A673 (cell line): Measurements from ENCODE around the gene PREX1. TPM values are rescaled to one million over a fixed set of nuclear protein-coding genes. Genes with fewer than 3 reads are reported as not detected.
A peak's percentile ranks its signal among the peaks of the same experiment; 100 is the strongest.

Source experiments
- BruUV-seq: library from RNA; stranded (reverse); fragments of 400-500 nt; replicated peaks from 2 replicates; lab custom pipeline; 2021; lab: Mats Ljungman, UMichigan
- CTCF ChIA-PET: fragments of 300-600 bp; sonication (Branson Sonifier 250); formaldehyde crosslinking; loops from one replicate; lab custom pipeline; 2022; ENCODE audit warnings: antibody characterized with exemption; lab: Charles Lee
- POLR2A ChIA-PET: fragments of 300-600 bp; sonication (Branson Sonifier 250); formaldehyde crosslinking; loops from one replicate; lab custom pipeline; 2022; ENCODE audit warnings: antibody characterized with exemption; ENCODE audit not compliant: low non-redundant PET; lab: Charles Lee
- DNase-seq: peaks from one replicate; pipeline ENCODE4 v3.0.0-alpha.2; 2015; ENCODE audit warnings: low spot score
- H3K27ac ChIP-seq: fragments of 200-600 bp; sonication (generic); 2 replicates; pipeline ENCODE4 v1.5.1; 2016; ENCODE audit warnings: mixed run types, low read depth, mild to moderate bottlenecking, mixed read lengths, antibody characterized with exemption, low read length; ENCODE audit not compliant: poor library complexity, severe bottlenecking
- H3K27me3 ChIP-seq: fragments of 200-600 bp; sonication (generic); replicated peaks from 2 replicates; pipeline ENCODE4 v1.6.1; 2017; ENCODE audit warnings: mixed run types, low read depth, mild to moderate bottlenecking, mixed read lengths, antibody characterized with exemption, low read length; ENCODE audit not compliant: insufficient read depth, poor library complexity
- H3K36me3 ChIP-seq: fragments of 200-600 bp; sonication (generic); 2 replicates; pipeline ENCODE4 v1.6.1; 2016; ENCODE audit warnings: mixed run types, mild to moderate bottlenecking, mixed read lengths, antibody characterized with exemption, low read length; ENCODE audit not compliant: insufficient read depth, poor library complexity, severe bottlenecking
- H3K4me1 ChIP-seq: fragments of 200-600 bp; sonication (generic); 2 replicates; pipeline ENCODE4 v1.6.1; 2017; ENCODE audit warnings: mixed run types, mild to moderate bottlenecking, mixed read lengths, antibody characterized with exemption, low read length; ENCODE audit not compliant: insufficient read depth, poor library complexity, severe bottlenecking
- H3K4me3 ChIP-seq: fragments of 200-600 bp; sonication (generic); 2 replicates; pipeline ENCODE4 v1.5.1; 2016; ENCODE audit warnings: low read depth, mixed run types, mild to moderate bottlenecking, mixed read lengths, low read length; ENCODE audit not compliant: poor library complexity, severe bottlenecking
- H3K9me3 ChIP-seq: fragments of 200-600 bp; sonication (generic); 2 replicates; pipeline ENCODE4 v1.6.1; 2016; ENCODE audit warnings: mixed run types, low read depth, mild to moderate bottlenecking, mixed read lengths, antibody characterized with exemption, low read length; ENCODE audit not compliant: poor library complexity, severe bottlenecking
- CTCF ChIP-seq: fragments of 300-800, 200-600 bp; sonication (generic); conservative IDR thresholded peaks from 2 replicates; pipeline ENCODE4 v1.5.1; 2017; ENCODE audit warnings: low read depth, mild to moderate bottlenecking, antibody characterized with exemption, low read length, moderate library complexity, mixed read lengths
- EZH2 ChIP-seq: fragments of 200-600 bp; sonication (generic); IDR thresholded peaks from 2 replicates; pipeline ENCODE4 v1.6.1; 2017; ENCODE audit warnings: borderline replicate concordance, low read depth, mild to moderate bottlenecking, mixed read lengths, antibody characterized with exemption, low read length; ENCODE audit not compliant: poor library complexity, severe bottlenecking
- intact Hi-C: fragments of 100-400 bp; cut with micrococcal nuclease; formaldehyde crosslinking; loops from one replicate; pipeline ENCODE4 v1.10.0; 2022; ENCODE audit not compliant: unreplicated experiment
- total RNA-seq: library from RNA; stranded (reverse); gene quantifications from 2 replicates; pipeline ENCODE4 v1.2.3, GENCODE V29; 2021

PREX1 gene
- total RNA-seq, 1 experiment from 2014 or later, result 145 TPM

- no TSS peak for BruUV-seq
- peaks cover 20% of the 10 kb centered on the region for H3K4me1 ChIP-seq
- CTCF ChIA-PET, result no interaction called here
- no peak overlapping the region for H3K4me3 ChIP-seq
- peaks cover 17% of the 10 kb centered on the region for H3K9me3 ChIP-seq
- POLR2A ChIA-PET, result no interaction called here
- H3K27me3 ChIP-seq, result no peaks in the 10 kb centered on the region
- no peak overlapping the region for H3K27ac ChIP-seq
- no peak for DNase-seq
- intact Hi-C loops, result no loop called here
- H3K36me3 ChIP-seq, result peaks cover 21% of the 10 kb centered on the region
- TF ChIP-seq EZH2, result no peak
- no peak for TF ChIP-seq CTCF
Observed at GRCh38 chr20:48803176-48804053, 24.4 kb downstream of the PREX1 start.

GRCh38 chr20:48802647-48803046 is 25.2 kb downstream of the PREX1 start:
- no peaks in the 10 kb centered on the region for H3K27me3 ChIP-seq
- no peak overlapping the region for H3K4me3 ChIP-seq
- no TSS peak for BruUV-seq
- CTCF ChIA-PET, result no interaction called here
- peaks cover 12% of the 10 kb centered on the region for H3K9me3 ChIP-seq
- intact Hi-C loops, result no loop called here
- POLR2A ChIA-PET, result no interaction called here
- TF ChIP-seq EZH2 (no peak), CTCF (no peak)
- peaks cover 14% of the 10 kb centered on the region for H3K36me3 ChIP-seq
- peaks cover 28% of the 10 kb centered on the region for H3K4me1 ChIP-seq
- H3K27ac ChIP-seq, result peak overlapping the region; percentile 11
- DNase-seq, result no peak

GRCh38 chr20:48802216-48802615 is 25.6 kb downstream of the PREX1 start:
- intact Hi-C loops, result no loop called here
- CTCF ChIA-PET, result no interaction called here
- peaks cover 7% of the 10 kb centered on the region for H3K9me3 ChIP-seq
- peaks cover 10% of the 10 kb centered on the region for H3K36me3 ChIP-seq
- no peak overlapping the region for H3K4me3 ChIP-seq
- no peak for TF ChIP-seq CTCF
- TF ChIP-seq EZH2, result no peak
- POLR2A ChIA-PET, result no interaction called here
- no peak for DNase-seq
- no peaks in the 10 kb centered on the region for H3K27me3 ChIP-seq
- no TSS peak for BruUV-seq
- H3K4me1 ChIP-seq, result peaks cover 31% of the 10 kb centered on the region
- H3K27ac ChIP-seq, result peak overlapping the region; percentile 11
